GM10847 (cell line): ENCODE measurements around the gene HSD17B12.

ENCODE experiments used
- POLR2A ChIP-seq: IDR thresholded peaks from 2 replicates; pipeline ENCODE4 v1.6.1; 2011; ENCODE audit not compliant: insufficient read length; ENCODE audit errors: extremely low read depth

HSD17B12 gene

DNA sequence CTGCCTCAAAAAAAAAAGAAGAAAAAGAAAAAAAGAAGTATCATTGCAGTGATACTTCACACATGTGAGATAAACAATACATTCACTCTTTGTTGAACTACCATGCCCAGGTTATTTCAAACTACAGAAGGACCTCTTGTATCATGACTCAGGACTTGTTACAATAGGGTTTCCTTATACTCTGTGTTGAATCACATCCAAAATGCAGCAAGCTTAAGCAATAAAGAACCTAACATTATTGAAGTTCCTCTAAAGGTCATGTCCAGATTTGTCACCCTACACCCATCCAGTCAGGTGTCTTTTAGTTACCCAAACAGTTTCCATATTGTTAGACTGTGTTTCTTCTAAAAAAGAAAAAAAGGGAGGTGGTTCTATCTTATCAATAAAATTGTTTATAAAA is 173.2 kb downstream of the HSD17B12 start:
- no peak for TF ChIP-seq POLR2A

DNA sequence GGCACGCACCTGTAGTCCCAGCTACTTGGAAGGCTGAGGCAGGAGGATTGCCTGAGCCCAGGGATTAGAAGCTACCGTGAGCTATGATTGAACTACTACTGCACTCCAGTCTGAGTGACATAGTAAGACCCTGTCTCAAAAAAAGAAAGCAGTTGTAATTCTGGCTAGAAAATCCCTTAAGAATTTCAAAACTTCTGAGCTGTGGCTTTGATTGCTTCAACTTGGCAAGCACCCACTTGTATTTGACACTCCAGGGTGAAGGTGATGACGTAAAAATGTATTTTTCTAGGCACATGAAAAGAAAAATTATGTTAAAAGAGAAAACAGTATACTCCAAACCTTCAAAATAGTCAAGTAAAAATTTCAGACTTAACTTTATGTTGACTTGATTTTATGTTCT is 176.5 kb downstream of the HSD17B12 start:
- no peak for TF ChIP-seq POLR2A

DNA sequence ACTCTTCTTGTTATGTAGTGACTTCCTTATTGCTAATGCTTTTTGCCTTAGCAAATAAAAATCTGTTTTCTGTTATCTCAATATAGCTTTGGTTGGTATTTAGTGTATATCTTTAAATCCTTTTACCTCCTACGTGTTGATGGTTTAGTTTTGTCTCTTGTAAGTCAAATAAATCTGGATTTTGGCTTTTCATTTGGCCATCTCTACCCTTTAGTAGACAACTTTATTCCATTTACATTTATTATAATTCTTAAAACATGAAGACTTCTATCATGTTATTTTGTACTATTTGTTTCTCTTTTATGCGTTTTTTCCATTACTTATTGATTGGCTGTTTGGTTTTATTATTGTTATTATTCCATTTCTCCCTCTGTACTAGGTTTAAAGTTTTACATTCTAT is 180.6 kb downstream of the HSD17B12 start:
- TF ChIP-seq POLR2A: no peak

DNA sequence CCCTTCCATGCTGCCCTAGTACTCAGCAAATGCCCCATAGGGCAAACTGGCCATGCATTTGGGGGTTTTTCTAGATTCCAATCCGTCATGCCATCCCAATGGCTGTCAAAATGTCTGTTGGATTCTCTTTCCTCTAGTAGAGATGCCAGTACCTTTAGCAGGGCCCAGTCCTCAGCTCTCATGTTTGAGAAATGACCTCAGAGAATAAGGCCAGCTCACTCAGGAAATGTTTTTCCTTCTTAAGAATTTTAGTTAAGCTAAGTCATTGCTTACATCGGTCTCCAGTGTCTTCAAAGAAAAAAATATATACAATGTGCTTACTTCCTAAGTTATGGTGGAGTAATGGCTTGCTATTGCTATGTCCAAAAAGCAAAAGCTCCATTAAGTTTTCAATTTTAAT is 186.0 kb downstream of the HSD17B12 start:
- TF ChIP-seq POLR2A: no peak

DNA sequence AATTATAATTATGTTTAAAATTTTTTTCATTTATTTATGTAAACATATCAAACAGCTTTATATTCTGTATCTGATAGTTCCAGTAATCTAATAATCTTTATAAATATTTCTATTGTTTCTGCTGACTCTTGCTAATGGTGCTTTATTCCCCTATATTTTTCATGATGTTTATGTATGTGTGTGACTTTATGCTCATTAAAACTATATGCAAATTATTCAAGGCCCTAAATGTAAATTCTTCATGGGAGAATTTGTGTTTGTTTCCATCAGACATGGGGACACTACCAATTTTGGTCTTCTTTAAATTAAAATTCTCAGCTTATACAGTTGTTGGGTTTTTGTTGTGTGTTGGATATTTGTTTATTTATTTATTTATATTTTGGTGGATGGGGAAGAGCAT is 186.4 kb downstream of the HSD17B12 start:
- no peak for TF ChIP-seq POLR2A

DNA sequence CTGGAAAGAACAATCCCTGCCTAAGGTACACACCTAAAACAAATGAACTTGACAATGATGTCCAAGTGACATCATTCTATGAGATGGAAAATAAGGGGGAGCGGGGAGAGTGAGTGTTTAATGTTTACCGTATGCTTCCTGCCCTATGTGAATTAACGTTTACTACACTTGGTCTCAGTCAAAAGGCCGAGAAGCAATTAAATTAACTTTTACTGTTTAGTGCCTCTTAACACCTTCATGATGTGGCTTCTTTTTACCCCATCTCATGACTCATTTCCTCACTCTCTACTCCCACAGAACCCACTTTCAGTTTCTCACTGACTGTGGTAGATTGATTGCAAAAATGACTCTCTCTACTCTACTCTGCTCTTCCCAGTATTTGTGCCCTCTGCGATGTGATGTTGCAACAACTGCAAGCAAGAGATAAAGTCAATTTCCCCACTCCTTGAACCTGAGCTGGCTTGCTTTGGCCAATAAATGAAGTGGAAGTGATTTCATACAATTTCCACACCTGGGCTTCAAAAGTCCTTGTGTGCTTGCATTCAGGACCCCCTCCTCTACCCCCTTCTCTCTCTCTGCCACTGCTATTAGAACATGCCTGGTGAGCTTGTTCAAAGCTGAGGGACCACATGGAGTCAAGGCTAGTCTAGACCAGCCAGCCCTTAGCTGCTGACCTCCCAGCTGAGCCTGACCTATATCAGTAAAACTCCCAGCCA is 188.5 kb downstream of the HSD17B12 start:
- no peak for TF ChIP-seq POLR2A

DNA sequence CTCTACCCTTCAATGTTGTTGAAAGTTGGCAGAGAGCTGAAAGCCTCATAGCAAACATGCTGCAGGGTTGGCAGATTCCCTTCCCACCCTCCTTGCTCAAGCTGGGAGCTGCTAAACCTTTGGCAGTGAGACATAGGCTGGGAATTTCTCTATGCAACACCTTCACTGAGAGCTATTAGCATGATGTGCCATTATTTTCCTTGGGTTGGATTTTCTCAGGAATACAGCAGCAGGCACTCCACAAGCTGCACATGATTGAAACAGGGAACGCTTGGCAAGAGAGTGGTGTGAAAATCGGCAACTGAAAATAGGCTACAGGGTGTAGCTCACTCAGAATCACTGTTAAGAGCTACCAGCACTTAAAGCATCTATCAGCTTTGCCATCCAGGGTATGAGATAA is 190.5 kb downstream of the HSD17B12 start:
- no peak for TF ChIP-seq POLR2A

DNA sequence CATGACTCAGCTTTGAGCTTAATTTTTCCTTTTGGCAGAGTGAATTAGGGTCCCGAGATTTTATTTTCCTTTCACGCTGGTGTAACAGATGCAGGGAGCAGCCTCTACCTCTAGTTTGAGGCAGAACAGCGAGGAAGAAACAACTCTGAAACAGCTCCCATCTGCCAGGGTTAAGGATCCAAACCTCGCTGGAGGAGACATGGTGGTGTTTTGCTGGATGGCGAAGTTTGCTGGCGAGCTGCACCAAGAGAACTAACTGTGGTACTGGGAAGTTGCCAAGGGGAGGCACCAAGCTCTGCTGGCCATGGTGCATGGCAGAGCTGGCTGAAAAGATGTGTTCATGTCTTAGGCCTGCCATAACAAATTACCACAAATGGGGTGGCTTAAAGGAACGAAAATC is 192.5 kb downstream of the HSD17B12 start:
- TF ChIP-seq POLR2A: no peak

DNA sequence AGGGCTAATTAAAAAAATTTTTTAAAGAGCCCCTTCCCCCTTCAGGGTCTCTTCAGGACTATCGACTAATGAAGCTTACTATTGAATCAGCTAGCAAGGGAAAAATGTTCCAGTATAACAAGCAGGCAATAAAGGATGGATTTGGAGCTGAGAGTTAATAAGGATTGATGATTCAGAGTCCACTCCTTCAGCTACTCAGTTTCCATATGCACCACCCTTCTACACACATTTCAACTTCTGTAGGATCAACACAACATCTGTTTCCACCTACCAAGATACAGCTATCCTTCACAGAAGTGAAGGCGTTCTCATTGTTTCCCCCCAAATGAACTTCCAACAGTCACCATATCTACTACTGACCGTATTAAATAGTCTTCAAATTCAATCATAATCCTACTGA is 193.5 kb downstream of the HSD17B12 start:
- TF ChIP-seq POLR2A: no peak

DNA sequence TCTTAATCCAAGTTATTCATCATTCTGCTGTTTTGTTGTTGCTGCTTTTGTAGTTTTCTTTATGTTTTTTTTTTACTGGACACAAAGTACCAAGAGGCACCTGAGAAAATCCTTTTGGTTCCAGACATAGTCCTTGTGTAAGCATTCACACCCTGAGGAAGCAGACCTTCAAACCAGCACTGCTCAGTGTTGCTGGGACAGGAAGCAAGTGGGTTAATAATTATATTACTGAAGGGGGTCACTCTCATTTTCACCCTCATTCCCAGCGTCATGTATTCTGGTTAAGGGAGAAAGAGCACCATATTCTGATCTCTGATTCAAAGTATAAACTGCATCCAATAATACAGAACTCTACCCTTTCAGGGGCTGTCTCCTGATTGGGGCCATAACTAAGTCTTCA is 194.2 kb downstream of the HSD17B12 start:
- TF ChIP-seq POLR2A: no peak

DNA sequence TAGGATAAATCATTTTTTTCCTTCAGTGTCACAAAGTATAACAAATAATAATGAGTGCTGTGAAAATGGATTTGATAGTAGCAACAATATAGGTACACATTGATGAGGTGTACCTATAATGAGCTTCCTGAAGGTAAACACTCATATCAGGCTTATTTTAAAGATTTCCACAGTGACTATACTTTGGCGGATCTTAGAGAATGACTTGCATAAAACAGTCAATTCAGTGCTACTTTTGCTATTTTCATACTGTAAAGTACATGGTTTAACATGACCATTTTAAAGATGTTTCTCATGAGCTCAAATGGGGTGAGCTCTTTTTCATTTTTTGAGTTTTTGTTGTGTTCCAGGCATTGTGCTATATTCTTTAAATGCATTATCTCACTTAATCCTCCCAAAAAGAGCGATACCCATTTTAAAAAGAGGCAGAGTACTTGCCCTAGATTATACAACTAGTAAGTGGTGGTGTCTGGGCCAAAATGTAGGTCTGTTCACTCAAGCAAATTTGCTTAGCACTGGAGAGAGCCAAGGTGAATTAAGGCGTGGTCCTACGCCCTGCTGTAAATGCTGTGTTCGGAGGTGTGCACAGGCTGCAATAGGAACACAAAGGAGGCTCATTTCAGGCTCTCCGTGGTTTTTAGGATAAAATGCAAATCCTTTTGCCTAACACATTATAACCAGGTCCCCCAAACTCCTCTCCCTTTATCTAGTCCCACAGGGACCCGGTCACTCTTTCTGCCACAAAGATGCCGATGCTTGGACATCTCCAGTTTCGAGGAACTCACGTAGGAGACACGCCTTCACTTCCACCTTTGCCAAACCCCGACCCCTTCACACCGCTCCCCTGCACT is 199.5 kb downstream of the HSD17B12 start:
- no peak for TF ChIP-seq POLR2A

DNA sequence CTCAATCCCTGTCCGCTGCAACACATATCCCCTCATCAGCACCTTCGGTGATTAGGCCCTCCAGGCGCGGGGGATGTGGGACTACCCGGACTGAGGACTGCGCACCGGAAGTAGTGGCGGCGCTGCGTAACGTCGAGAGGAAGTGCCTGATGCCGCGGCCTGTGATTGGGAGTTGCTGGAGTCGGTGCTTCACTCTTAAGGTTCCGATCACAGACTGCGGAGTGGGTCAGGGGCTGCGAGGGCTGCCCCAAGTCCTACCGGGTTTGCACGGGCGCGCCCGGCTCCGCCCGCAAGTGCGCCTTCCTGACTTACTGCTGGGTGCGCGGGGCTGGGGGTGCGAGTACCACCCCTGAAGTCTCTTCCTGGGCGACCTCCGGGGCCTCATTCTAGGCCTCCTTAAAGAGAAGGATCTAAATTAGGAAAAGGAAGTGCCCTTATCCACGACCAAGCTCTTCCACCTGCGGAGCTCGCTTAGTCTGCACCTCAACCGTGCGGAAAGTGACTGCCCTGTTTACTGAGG is 200.2 kb downstream of the HSD17B12 start, which contains the start of gene ALKBH3:
Gene ALKBH3, plus strand, starts transcription at position 192 of the 520 bp plus-strand sequence. CDS start 1,822 bp downstream, outside the sequence.
- TF ChIP-seq POLR2A: peak; percentile 32

DNA sequence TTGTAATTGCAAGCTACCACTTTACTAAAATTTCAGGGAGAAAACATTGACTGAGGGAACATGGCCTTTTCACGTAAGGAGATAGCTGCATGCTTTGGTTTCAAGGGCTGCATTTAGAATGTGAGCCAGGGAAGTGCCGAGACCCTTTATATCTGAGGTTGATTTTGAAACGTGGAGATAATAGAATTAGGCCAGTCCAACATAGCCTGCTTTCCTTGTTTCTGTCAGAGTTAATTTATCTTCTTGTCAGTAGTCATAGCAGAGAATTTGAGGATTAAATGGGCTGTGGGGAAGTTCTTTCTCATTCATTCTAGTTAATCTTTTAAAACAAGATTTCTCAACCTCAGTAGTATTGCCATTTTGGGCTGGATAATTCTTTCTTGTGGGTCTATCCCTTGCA is 212.3 kb downstream of the HSD17B12 start:
- TF ChIP-seq POLR2A: no peak

DNA sequence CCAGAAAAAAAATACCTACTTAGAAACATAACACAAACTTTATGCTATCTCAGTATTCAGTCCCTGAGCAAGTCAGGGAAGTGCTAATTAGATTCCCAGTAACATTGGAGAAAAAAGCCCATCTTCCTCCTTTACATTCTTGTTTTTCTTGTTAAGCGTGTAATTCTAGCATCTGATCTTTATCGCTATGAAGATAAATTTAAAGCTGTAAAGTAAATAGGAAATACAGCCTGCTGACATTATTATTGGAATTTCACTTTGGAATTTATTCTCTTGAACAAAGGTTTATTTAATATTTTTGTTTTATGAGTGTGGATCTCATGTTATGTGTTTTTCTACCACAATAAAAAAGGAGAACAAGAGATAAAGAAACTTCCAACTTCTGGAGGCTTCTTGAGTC is 214.0 kb downstream of the HSD17B12 start:
- no peak for TF ChIP-seq POLR2A

DNA sequence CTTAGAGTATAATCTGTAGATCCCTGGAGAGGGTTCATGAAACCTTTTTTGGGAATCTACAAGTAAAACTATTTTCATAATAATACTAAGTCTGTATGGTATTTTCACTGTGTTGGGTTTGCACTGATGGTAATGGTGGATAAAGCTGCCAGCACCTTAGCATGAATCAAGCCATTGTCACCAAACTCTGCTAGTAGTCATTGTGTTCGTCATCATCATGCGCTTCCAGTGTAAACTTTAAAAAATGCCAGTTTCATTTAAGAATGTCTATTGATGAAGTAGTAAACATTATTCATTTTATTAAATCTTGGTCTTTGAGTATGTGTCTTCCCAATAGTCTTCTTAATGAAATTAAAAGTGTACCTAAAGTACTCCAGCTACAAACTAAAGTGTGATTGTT is 215.1 kb downstream of the HSD17B12 start:
- TF ChIP-seq POLR2A: no peak

DNA sequence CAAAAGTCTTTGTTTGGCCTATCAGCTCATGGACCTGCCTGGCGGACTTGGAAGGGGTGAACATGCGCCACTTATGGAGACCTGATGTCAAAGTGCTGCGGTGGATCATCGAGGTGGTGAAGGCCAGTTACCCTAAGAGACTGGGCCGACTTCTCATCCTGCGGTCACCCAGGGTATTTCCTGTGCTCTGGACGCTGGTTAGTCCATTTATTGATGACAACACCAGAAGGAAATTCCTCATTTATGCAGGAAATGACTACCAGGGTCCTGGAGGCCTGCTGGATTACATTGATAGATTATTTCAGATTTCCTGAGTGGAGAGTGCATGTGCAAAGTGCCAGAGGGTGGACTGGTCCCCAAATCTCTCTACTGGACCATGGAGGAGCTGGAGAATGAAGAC is 218.0 kb downstream of the HSD17B12 start:
- TF ChIP-seq POLR2A: no peak
